Prostate gland (tissue), 2 donors: Measurements from ENCODE around the gene MST1R. TPM values are rescaled to one million over a fixed set of nuclear protein-coding genes. Genes with fewer than 3 reads are reported as not detected.
"Not testable (repeated sequence)": the region's sequence is repeated elsewhere in the genome, so short reads cannot be mapped to it uniquely, and the experiment has no call there.

Source experiments
- DNase-seq: peaks from one replicate; pipeline ENCODE4 v3.0.0-alpha.2; 2019; ENCODE audit warnings: low spot score
- H3K27ac ChIP-seq, 2 donors: fragments of 200-600 bp; sonication (generic); 2 replicates each; pipeline ENCODE4 v1.5.1; 2017 to 2019
- H3K27me3 ChIP-seq: fragments of 200-600 bp; sonication (generic); replicated peaks from 2 replicates; pipeline ENCODE4 v1.5.1; 2019; ENCODE audit not compliant: insufficient read depth
- H3K36me3 ChIP-seq, 2 donors: fragments of 200-600 bp; sonication (generic); 1 replicate in 1 of 2; 2 replicates in 1 of 2; pipeline versions ENCODE4 v1.5.1 to v1.8.1; 2017 to 2019
- H3K4me1 ChIP-seq: fragments of 200-600 bp; sonication (generic); replicated peaks from 2 replicates; pipeline ENCODE4 v1.5.1; 2019
- H3K4me3 ChIP-seq, 2 donors: fragments of 200-600 bp; sonication (generic); 2 replicates each; pipeline ENCODE4 v1.5.1; 2017 to 2019
- H3K9me3 ChIP-seq: fragments of 200-600 bp; sonication (generic); 2 replicates; pipeline ENCODE4 v1.5.1; 2017
- POLR2A ChIP-seq: fragments of 450-650 bp; IDR thresholded peaks from one replicate; pipeline ENCODE4 v1.6.1; 2016; ENCODE audit warnings: antibody characterized with exemption, mild to moderate bottlenecking
- POLR2AphosphoS5 ChIP-seq: sonication (generic); formaldehyde crosslinking; IDR thresholded peaks from one replicate; pipeline ENCODE4 v1.6.1; 2017; ENCODE audit warnings: antibody characterized with exemption
- WGBS: methylation state at CpG from one replicate; pipeline ENCODE4 v1.1.5; 2018; 5-methylcytosine and 5-hydroxymethylcytosine counted together
- intact Hi-C: fragments of 100-400 bp; cut with DNase I; formaldehyde crosslinking; loops from one replicate; pipeline ENCODE4 v1.14.2; 2022
- total RNA-seq, 2 donors: library from RNA; depleted of rRNA; stranded (reverse); fragments of >200 nt; gene quantifications; one replicate each; pipeline ENCODE4 v1.1.0, GENCODE V29; 2016
- TF ChIP-seq, protein P1 (sequence below), 4 experiments: fragments of 200-600 bp in 2 of 4; fragments of 450-650 bp in 2 of 4; sonication (generic) in 2 of 4; IDR thresholded peaks; 1 replicate in 3 of 4; 2 replicates in 1 of 4; pipeline ENCODE4 v1.5.1; 2016 to 2019; ENCODE audit warnings: antibody characterized with exemption in 4 of 4, mild to moderate bottlenecking in 2 of 4, moderate library complexity in 2 of 4

Gene MST1R
- total RNA-seq, 2 donors from 2014 or later, result 1.5 to 5.5 TPM

DNA sequence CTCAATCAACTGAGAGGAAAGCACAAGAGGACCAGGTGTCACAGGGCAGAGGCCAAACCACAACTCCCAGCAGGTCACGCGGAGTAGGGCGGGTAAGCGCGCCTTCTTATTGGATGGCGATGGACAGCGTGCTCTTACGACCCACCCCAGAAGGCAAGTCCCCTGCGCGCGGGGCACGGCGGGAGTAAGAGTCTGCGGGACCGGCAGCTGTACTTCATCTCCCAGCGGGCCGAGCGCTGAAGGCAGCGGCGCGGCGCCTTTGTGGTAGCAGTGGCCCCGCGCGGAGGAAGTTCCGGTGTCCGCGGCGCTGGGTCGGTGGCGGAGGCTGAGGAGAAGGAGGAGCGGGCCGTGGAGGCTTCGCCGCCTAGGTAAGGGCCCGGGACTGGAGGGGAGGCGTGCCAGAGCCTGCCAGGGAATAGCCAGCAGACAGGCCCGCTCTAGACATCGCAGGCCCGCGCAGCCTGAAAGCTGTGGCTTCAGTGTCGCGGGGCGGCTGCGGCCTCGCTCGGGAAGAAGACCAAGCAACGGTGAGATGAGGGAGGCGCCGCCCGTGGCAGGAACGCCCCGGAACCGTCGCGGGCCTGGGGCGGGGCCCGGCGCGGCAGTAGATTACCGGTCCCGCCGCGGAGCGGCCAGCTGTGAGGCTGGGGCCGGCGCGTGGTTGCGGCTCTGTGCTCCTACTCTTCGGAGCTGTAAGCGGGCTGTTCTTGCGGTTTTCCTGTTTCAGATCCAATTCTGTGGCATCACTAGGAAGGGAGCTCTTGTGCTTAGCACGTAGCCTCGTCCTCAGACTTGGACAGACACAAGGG is 36.4 kb upstream of the MST1R start, which contains the start of gene RBM6:
Gene RBM6, plus strand, starts transcription at position 293 of the 809 bp plus-strand sequence. CDS start 22,492 bp downstream, outside the sequence.
- Histone ChIP-seq H3K27me3 (no peaks in the 10 kb centered on the region), H3K9me3 (no peaks in the 10 kb centered on the region), H3K36me3 (no peaks in the 10 kb centered on the region), H3K4me3 (peak within 1 kb of the TSS; percentile 78 to 79), H3K4me1 (peaks cover 5% of the 10 kb centered on the region), H3K27ac (peak within 1 kb of the TSS; percentile 94 to 96)
- WGBS, result under 1% methylated on average over 65 of the region's 74 CpGs
- TF ChIP-seq, protein P1, sequence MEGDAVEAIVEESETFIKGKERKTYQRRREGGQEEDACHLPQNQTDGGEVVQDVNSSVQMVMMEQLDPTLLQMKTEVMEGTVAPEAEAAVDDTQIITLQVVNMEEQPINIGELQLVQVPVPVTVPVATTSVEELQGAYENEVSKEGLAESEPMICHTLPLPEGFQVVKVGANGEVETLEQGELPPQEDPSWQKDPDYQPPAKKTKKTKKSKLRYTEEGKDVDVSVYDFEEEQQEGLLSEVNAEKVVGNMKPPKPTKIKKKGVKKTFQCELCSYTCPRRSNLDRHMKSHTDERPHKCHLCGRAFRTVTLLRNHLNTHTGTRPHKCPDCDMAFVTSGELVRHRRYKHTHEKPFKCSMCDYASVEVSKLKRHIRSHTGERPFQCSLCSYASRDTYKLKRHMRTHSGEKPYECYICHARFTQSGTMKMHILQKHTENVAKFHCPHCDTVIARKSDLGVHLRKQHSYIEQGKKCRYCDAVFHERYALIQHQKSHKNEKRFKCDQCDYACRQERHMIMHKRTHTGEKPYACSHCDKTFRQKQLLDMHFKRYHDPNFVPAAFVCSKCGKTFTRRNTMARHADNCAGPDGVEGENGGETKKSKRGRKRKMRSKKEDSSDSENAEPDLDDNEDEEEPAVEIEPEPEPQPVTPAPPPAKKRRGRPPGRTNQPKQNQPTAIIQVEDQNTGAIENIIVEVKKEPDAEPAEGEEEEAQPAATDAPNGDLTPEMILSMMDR (IDR thresholded peaks at IDR 0.05), result no peak
- TF ChIP-seq POLR2AphosphoS5 (peak; percentile 99), POLR2A (peak; percentile 62)
- intact Hi-C loops, result no loop called here
- DNase-seq, result peak; percentile 98

DNA sequence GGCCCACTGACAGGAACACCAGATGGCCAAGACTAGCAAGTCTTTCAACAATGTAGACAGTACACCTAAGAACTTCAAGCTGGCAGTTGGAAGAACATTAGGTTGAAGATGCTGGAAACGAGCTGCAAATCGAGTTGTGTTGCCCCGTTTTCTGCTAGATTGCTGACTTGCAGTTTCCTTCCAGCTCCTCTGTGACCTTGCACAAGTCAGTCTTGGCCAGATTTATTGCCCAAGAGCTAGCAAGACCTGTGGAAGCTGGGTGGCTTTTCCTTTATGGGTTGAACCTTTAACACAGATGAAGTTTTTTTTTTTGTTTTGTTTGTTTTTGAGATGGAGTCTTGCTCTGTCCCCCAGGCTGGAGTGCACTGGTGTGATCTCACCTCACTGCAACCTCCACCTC is 33.4 kb upstream of the MST1R start:
- H3K4me1 ChIP-seq, result peaks cover 5% of the 10 kb centered on the region
- no peak overlapping the region for H3K27ac ChIP-seq
- H3K4me3 ChIP-seq, result no peak overlapping the region
- intact Hi-C loops, result no loop called here
- no peak for TF ChIP-seq POLR2A
- TF ChIP-seq, protein P1 (IDR thresholded peaks at IDR 0.05), result no peak
- no peak for TF ChIP-seq POLR2AphosphoS5
- H3K36me3 ChIP-seq, result no peaks in the 10 kb centered on the region
- H3K9me3 ChIP-seq, result no peaks in the 10 kb centered on the region
- no peak for DNase-seq
- WGBS, result 46% methylated on average over 3 of the region's 3 CpGs
- H3K27me3 ChIP-seq, result no peaks in the 10 kb centered on the region

DNA sequence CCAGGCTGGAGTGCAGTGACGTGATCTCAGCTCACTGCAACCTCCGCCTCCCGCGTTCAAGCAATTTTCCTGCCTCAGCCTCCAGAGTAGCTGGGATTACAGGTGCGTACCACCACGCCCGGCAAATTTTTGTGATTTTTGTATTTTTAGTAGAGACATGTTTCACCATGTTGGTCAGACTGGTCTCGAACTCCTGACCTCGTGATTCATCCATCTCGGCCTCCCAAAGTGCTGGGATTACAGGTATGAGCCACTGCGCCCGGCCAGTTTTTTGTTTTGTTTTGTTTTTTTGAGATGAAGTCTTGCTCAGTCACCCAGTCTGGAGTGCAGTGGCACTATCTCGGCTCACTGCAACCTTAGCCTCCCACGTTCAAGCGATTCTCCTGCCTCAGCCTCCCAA is 28.6 kb upstream of the MST1R start:
- intact Hi-C loops, H3K9me3 ChIP-seq, H3K36me3 ChIP-seq, H3K4me3 ChIP-seq, H3K4me1 ChIP-seq, DNase-seq, H3K27ac ChIP-seq, H3K27me3 ChIP-seq: not testable (repeated sequence)
- WGBS, result 87% methylated on average over 15 of the region's 15 CpGs

DNA sequence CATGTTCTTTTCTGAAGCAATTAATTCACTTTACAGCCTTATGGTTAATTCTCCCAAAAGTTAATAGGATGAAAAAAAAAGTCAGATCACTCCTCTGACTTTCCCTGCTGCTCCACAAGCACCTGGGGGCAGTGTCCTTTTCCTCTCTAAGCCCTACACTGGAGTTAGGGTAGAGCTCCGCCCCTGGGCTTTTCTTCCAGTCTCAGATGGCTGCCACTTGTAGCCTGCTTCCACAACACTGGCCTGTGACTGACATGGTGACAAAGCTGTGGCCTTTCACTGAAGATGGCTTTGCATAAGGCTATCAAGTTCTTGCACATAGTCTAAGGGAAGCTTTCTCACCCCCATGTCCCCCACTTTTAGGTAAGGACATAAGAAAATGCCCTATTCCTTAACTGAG is 27.2 kb upstream of the MST1R start:
- DNase-seq, result no peak
- TF ChIP-seq, protein P1 (IDR thresholded peaks at IDR 0.05), result no peak
- no peak for TF ChIP-seq POLR2AphosphoS5
- no peak for TF ChIP-seq POLR2A
- H3K27me3 ChIP-seq, result no peaks in the 10 kb centered on the region
- intact Hi-C loops, result no loop called here
- H3K9me3 ChIP-seq, result no peaks in the 10 kb centered on the region
- H3K4me1 ChIP-seq, result no peaks in the 10 kb centered on the region
- H3K36me3 ChIP-seq, result no peaks in the 10 kb centered on the region
- H3K27ac ChIP-seq, result peak overlapping the region in 1 of 2 donors; percentile 82
- 100% methylated on average over 1 of the region's 1 CpG for WGBS
- no peak overlapping the region for H3K4me3 ChIP-seq

DNA sequence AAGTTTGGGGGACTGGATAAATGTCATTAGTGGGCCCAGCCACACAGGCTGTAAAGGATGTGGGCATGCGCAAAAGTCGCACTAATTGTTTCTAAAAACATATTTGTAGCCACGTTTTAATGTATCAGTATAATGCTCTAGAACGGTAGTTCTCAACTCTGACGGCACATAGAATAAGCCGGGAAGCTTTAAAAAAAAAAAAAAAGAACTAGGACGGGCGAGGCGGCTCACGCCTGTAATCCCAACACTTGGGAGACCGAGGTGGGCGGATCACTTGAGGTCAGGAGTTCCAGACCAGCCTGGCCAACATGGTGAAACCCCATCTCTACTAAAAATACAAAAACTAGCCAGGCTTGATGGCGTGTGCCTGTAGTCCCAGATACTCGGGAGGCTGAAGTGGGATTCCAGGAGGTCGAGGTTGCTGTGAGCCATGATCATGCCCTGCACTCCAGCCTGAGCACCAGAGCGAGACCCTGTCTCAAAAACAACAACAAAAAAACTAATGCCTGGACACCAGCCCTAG is 26.6 kb upstream of the MST1R start:
- Histone ChIP-seq H3K27ac (peak overlapping the region; percentile 82 to 86), H3K4me1 (no peaks in the 10 kb centered on the region), H3K27me3 (no peaks in the 10 kb centered on the region), H3K9me3 (no peaks in the 10 kb centered on the region), H3K4me3 (peak overlapping the region; percentile 70 to 77), H3K36me3 (no peaks in the 10 kb centered on the region)
- TF ChIP-seq POLR2A (no peak), POLR2AphosphoS5 (no peak)
- TF ChIP-seq, protein P1 (IDR thresholded peaks at IDR 0.05), result no peak
- intact Hi-C loops, result no loop called here
- no peak for DNase-seq
- 32% methylated on average over 16 of the region's 16 CpGs for WGBS
